Ishikawa (cell line): ENCODE measurements around the gene RRAS2.

ENCODE experiments used
- CEBPB ChIP-seq: IDR thresholded peaks from 2 replicates; pipeline ENCODE4 v1.6.1; 2012
- CREB1 ChIP-seq: IDR thresholded peaks from 2 replicates; pipeline ENCODE4 v1.6.1; 2012; ENCODE audit warnings: low read depth
- EP300 ChIP-seq: IDR thresholded peaks from 2 replicates; pipeline ENCODE4 v1.6.1; 2012; ENCODE audit warnings: borderline replicate concordance
- MAX ChIP-seq: IDR thresholded peaks from 2 replicates; pipeline ENCODE4 v1.6.1; 2012
- RAD21 ChIP-seq: IDR thresholded peaks from 2 replicates; pipeline ENCODE4 v1.6.1; 2012; ENCODE audit warnings: low read depth
- REST ChIP-seq: IDR thresholded peaks from 2 replicates; pipeline ENCODE4 v1.6.1; 2012; ENCODE audit warnings: low read depth, mild to moderate bottlenecking
- TAF1 ChIP-seq: IDR thresholded peaks from 2 replicates; pipeline ENCODE4 v1.6.1; 2012; ENCODE audit warnings: low read depth, mild to moderate bottlenecking
- TEAD4 ChIP-seq: IDR thresholded peaks from 2 replicates; pipeline ENCODE4 v1.6.1; 2012
- YY1 ChIP-seq: IDR thresholded peaks from 2 replicates; pipeline ENCODE4 v1.6.1; 2012; ENCODE audit warnings: low read depth

GRCh38 chr11:14372011-14372410 is 13.0 kb upstream of the RRAS2 start:
- no peak for TF ChIP-seq TEAD4
- TF ChIP-seq REST: no peak
- no peak for TF ChIP-seq MAX
- no peak for TF ChIP-seq TAF1
- TF ChIP-seq RAD21: no peak
- no peak for TF ChIP-seq EP300
- TF ChIP-seq CEBPB: no peak
- no peak for TF ChIP-seq YY1
- no peak for TF ChIP-seq CREB1
